Inflammatory macrophage treated with lipopolysaccharide for 4 hours (primary cell): ENCODE results near the gene IZUMO4.

Source experiments
- DNase-seq: peaks from one replicate; pipeline ENCODE4 v3.0.0-alpha.2; 2020

The IZUMO4 gene, protein sequence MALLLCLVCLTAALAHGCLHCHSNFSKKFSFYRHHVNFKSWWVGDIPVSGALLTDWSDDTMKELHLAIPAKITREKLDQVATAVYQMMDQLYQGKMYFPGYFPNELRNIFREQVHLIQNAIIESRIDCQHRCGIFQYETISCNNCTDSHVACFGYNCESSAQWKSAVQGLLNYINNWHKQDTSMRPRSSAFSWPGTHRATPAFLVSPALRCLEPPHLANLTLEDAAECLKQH

DNA sequence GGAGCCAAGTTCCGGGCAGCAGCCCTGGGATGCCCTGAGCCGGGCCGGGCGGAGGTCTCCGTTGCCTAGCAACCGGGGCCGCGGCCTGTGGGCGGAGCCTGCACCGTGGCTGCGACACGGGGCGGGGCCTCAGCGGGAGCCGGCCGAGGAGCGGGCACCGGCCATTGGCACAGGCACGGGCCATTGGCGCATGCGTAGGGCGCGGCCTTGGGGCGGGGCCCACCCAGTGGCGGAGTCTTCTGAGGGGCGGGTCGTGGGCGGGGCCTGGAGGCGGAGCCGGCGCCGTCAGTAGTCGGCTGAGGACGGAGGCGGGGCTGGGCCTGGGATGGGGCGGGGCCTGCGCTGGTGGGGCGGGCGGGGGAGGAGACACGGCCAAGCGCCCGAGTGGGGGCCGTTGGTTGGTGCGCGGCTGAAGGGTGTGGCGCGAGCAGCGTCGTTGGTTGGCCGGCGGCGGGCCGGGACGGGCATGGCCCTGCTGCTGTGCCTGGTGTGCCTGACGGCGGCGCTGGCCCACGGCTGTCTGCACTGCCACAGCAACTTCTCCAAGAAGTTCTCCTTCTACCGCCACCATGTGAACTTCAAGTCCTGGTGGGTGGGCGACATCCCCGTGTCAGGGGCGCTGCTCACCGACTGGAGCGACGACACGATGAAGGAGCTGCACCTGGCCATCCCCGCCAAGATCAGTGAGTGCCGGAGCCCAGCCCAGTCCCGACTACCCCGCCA is at the start of gene IZUMO4:
IZUMO4 (plus strand) TSS at position 436 of the 723 bp plus-strand sequence; CDS start at position 467, 31 bp downstream.
- peak; percentile 98 for DNase-seq

DNA sequence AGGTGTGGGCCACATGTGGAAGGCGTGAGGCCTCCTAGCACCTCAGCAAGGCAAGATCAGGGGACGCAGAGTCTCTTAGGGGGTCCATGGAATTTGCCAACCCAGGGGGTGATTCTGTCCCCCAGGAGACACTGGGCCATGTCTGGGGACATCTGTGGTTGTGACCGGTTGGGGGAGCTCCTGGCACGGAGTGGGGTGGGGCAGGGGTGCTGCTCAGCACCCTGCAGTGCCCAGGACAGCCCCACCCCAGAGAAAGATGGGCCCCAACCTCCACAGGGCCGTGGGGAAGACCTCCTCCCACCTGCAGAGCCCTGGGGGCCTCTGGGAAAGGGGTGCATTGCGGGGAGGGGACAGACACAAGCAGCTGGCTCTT is 49.7 kb upstream of the IZUMO4 start:
- no peak for DNase-seq

DNA sequence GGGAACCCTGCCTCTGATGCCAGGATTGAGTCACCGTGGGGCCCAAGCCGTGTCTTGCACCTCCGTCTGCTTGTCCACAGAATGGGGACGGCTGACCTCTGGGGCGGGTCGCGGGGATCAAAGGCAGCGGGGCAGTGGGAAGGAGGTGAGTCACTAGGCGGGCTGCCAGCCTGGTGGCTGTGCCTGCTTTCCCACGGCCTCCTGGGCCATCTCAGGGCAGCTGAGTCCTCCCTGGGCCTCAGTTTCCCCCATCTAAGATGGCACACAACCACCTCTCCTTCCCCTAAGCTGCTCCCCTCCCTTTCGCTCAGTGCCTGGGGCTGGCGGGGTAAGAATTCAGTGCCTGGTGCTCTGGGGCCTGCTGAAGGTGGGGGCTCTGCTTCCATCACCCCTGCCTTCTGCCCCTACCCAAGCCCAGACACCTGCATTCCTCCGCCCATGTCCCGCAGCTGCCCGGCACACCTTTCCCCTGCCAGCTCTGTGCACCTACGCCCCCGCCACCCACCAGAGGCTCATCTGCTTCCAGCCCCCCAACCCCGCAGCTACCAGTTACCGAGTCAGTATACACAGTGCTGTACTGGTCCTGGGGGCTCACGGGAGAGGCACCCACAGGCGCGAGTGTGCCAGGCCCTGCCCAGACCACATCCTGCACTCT is 49.1 kb upstream of the IZUMO4 start:
- DNase-seq, result no peak

DNA sequence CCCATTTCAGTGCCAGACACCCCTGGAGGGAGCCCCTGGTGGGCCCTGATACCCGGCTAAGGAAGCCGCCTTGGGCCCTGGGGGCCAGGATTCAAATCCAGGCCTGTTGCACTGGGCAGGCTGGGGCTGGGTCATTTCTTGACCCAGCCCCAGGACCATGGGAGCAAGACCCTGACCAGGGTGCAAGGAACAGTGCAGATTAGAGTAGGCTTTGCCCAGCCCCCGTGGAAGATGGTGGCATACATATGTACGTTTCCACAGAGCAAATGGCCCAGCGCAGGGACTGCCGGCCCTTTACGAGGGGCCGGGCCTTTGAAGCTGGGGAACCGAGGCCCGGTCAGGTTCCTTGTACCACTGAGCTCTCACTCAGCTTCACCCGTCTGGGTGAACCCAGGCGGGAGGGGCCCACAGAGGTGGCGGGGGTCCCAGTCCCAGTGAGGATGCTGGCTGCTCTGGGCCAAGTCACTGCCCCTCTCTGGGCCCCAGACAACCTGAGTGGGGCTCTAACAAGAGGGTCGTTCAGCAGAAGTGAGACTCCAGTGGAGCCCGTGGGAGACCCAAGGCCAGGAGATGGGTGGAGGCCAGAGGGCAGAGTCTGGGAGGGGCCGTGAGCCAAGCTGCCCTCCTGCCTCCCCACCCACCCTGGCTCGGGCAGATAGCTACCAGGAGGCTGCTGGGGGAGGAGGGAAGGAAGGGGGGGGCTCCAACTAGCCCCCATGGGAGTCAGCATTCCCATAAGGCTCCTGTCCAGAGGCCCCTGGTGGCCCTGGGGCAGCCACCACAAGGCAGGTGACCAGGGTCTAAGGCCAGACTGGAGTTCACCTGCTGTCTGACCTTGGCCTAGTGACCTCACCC is 48.4 kb upstream of the IZUMO4 start:
- DNase-seq, result no peak

DNA sequence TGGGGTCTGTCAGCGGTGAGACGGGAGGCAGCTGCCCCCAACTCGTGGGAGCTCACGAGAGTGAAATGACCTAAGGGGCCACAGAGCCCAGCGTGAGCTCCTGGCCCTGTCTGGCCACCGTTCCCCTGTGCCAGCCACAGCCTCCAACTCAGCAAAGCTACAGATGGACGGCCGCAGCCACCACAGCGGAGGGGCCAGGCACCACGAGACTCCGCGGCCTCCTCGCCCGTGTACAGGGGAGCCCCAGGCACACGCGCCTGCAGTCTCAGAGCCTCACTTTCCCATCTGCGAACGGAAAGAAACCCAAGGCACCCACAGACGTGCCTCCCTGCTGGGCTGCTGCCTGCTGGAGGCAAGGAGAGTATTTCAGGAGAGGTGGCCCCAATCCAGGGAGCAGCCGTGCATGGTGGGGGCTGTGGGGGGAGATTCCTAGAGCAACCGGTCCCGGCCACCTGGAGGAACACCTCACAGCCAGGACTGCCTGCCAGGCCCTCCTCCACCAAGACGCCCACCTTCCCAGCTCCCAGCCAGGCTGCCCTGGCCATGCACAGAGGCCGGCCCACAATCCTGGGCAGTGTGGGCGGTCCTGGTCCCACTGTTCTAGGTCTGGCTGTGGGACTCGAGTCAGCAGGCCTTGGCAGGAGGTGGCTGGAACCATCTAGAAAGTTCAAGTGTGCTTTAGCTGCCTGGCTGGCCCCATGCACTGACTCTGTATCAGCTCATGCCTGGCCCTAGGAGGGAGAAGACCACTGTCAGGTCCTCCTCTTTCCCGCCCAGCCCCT is 47.6 kb upstream of the IZUMO4 start:
- no peak for DNase-seq

DNA sequence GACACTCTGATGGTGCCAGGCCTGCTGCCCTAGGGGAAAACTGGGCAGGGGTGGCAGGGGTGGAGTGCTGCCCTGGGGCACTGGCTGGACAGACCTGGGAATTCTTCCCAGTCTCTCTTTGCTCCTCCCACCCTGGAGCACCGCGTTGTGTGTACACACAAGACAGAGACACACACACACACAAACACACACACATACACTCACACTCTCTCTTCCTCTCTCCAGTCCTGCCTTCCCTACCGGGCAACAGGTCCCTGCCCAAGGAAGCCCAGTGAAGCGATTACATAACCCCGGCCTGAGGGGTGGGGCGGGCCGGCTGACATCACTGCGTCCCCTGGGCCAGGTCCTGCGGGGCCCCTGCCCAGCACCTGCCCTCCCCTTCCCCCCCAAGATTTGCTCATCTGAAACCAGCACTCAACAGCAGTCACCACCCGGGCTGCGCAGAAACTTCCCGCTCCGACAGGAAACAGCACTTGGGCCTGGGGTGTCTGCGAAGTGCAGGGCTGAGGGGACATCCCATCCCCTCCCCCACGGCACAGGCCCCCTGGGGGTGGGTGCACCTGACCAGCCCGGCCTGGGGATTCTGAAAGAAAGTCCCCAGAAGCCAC is 46.9 kb upstream of the IZUMO4 start:
- peak; percentile 76 for DNase-seq

DNA sequence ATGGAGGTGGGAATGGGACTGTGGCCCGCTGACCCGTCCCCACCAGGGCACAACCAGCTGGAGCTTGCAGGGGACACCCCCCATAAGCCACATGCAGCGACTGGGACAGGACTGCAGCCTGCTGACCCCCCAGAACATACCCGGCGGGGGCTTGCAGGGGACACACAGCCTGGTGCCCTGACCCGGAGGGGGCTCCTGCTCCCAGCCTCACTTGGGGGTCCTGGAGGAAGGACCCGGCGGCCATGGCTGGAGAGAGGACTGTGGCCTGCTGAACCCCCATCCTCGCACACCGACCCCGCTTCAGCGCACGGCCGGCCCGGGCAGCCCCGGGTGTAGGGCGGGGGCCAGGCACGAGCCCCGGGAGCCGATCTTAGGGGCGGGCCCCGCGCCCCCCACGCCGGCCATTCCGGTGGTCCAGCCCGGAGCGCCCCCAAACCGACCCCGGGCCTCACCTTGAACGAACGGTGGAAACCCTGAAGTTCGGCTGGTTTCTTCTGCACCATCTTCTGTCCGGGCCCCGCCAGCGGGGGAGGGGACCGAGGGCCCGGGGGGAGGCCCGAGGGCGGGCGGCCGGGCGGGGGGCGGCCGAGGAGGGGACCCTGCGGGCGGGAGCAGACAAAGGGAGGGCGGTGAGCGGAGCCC is 46.2 kb upstream of the IZUMO4 start:
- DNase-seq, result no peak

DNA sequence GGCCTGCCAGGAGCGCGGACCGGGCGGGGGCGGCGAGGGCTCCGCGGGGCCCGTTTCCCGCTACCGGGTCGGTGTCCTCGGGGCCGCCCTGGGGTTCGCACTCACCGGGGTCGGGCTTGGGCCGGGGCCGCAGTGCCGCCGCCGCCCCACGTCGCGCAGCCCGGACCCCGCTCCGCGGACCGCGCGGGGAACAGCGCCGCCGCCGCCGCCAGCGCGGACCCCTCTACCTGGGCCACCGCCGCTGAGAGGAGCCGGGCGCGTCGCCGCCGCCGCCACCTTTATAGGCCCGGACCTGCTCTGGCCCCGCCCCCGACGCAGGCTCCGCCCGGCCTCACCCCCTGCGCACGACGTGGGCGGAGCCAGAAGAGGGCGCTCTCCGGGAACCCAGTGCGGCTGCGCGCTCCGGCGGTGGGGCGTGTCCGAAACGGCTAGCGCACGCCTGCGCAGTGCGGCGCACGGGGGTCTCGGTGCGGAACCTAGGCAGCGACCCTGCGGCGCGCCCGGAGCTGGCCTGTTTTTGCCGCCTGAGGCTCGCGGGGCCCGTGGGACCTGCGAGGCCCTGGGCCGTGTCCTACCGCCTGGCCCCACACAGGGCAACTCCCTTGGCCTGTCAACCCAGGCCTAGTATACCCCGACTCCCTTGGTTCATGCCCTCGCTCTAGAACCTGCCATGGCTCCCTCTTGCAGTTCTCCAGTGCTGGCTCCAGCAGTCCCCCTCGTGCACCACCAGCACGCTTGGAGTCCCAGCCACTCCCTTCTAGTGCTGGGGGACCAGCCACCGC is 45.5 kb upstream of the IZUMO4 start, which contains the start of gene MKNK2:
MKNK2 (minus strand) TSS at position 254 of the 782 bp plus-strand sequence. CDS start 393 bp downstream, outside the sequence.
- peak; percentile 92 for DNase-seq

DNA sequence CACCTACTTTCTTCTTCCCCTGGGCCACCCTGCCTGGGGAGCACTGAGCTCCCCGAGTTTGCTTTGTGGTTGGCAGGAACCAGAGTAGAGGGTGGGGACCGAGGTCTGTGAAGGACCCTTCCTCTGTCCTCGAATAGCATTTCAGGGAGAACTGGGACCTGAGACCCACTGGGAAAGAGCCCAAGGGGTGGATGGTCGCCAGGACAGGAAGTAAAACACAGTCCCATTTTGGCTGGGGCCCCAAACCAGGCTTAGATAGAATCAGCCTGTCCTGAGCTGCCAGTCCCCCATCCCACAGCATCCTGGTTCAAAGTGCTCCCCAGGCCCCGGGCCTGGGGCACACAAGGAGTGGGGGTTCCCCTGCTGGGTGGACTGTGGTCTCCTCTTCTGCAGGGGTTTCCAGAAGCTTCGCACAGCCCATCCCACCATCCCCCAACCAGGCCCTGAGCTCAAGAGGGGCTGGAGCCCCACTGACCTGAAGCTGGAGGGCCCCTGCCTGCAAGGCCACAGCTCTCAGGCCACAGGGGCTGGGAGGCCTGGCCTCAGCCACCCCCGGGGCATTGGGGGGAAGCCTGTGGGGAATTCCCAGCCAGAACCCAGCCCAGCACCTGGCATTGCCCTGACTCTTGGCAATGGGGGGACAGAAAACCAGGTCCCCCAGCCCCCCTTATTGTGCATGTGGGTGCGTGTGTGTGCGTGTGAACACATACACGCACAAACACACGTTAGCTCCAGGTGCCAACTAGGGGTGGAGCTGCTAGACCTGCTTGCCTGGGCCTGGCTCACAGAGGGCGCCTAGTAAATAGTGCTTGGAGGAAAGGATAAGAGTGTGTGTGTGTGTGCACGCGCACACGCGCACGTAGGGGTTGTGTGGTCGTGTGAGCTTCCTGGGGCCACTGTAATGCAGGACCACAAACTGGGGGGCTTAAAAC is 44.7 kb upstream of the IZUMO4 start:
- no peak for DNase-seq

DNA sequence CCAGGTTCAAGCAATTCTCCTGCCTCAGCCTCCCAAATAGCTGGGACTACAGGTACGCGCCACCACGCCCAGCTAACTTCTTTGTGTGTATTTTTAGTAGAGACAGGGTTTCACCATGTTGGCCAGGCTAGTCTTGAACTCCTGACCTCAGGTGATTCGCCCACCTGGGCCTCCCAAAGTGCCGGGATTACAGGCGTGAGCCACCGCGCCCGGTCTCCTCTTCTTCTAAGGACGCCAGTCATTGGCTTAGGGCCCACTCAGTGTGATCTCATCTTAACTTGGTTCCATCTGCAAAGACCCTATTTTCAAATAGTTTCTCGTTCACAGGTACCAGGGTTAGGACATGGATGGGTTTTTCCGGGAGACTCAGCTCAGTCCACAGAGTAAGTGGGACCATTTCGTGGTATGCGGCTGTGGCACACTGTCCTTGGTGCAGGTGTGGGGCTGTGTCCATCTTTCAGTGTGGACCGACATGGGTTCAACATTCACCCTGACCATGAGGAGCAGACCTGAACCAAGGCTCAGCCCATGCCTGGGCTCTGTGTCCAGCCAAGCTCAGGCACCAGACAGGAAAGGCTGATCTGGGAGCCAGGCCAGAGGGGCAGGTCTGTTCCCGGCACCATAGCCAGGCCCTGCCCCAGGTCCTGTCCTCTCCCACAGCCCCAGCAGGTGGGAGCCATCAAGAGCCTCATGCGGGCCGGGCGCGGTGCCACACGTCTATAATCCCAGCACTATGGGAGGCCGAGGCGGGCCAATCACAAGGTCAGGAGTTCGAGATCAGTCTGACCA is 42.9 kb upstream of the IZUMO4 start:
- no peak for DNase-seq

DNA sequence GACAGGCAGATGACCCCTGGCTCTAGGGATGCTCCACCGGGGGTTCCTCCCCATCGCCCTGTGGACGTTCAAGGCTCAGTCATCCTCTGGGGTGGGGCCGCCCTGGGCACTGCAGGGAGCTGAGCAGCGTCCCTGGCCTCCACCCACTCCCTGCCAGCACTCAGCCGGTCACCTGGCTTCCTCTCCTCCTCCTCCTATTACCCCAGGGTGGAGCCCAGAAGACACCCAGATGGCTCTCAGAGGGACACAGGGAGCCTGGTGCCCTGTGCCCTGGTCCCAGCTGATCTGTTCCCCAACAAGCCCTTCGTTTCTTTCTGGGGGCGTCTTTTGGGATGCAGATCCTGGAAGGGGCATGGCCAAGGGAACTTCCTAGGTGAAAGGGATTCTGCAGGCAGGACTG is 42.0 kb upstream of the IZUMO4 start:
- no peak for DNase-seq

DNA sequence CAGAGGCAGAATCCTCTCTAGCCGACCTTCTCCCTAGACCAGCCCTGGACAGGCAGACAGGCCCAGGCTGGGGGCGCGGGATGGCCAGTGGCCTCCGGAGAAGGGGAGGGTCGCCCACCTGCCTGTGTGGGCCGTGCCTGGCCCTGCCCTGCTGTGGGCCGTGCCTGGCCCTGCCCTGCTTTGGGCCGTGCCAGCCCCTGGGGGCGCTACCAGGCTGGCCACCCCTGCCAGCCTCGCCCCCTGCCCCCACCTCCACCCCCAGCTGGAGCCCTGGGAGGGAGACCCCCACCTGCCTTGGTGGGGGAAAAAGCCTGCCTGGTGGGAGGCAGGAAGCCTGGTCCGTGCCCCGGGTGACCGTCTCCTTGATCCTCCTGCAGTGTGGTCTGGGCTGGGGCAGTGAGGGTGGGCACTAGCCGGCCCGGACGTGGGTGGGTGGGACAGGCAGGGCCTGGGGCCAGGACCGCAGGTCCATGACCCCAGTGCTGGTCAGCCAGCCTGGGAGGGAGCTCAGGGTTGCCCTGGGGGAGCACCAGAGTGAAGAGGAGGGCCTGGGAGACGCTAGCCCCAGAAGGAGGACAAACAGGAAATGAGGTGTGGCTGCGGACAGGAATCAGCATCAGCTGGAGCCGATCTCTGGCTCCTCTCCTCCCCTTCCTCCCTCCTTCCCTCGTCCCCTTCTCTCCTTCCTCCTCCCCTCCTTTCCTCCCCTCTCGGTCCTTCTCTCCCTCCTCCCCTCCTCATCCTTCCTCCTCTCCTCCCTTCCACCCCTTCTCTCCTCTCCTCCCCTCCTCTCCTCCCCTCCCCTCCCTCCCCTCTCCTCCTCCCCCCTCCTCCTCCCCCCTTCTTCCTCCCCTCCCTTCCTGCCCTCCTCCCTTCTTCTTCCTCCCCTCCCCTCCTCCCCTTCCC is 40.5 kb upstream of the IZUMO4 start:
- no peak for DNase-seq

DNA sequence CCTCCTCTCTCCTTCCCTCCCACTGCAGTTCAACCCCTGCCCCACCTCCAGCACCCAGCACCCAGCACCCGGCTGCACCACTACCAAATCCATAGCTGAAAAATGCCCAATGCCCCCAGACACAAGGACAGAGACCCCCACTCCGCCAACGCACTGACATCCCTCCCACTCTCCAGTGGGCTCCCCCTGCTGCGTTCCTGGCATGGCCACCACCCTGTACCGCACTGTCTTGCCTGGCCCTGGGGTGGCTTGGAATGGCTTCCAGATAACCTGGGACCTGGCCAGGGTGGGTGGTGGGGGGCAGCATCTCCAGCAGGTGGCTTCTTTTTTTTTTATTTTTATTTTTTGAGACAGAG is 39.9 kb upstream of the IZUMO4 start:
- DNase-seq, result no peak

DNA sequence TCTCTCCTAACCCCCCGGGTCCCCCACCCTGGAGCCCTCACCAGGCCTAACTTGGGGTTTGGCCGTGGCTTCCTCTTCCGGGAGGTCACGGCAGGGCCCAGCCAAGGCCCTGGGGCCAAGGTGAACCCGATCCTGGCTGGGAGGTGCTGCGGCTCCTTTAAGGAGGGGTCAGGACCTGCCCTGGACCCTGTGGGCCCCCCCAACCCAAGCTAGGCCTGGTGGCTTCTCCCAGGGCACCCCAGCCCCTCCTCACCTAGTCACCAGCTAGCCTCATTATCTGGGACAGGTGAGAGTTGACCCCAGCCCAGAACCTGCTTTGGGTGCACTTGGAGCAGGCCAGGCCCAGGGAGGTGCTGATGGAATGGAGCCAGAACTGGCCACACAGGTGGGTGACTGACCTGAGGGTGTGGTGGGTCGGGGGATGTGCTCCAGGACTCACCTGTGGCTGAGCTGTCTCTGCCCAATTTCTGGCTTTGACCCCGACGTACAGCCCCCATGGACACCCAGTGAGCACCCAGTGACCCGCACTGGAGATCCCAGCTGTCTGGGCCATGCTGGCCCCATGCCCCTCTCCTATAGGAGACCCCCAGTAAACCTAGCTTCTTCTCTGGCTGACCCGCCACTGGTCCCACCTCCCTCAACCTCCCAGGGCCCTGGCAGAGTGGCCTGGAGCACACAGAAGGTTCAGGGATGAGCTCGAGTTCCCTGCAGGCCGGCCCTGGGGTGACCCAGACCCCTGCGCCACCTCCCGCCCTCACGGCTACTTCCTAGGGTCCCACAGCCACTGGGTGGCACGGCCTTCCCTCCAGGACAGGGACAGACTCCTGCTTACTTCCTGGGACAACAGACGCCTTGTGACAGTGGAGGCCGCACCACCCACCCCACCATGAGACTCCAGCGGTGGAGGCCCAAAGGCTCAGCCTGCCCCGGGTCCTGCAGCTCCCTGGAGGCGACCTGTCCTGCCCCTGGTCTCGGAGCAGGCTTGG is 38.9 kb upstream of the IZUMO4 start:
- DNase-seq, result no peak

DNA sequence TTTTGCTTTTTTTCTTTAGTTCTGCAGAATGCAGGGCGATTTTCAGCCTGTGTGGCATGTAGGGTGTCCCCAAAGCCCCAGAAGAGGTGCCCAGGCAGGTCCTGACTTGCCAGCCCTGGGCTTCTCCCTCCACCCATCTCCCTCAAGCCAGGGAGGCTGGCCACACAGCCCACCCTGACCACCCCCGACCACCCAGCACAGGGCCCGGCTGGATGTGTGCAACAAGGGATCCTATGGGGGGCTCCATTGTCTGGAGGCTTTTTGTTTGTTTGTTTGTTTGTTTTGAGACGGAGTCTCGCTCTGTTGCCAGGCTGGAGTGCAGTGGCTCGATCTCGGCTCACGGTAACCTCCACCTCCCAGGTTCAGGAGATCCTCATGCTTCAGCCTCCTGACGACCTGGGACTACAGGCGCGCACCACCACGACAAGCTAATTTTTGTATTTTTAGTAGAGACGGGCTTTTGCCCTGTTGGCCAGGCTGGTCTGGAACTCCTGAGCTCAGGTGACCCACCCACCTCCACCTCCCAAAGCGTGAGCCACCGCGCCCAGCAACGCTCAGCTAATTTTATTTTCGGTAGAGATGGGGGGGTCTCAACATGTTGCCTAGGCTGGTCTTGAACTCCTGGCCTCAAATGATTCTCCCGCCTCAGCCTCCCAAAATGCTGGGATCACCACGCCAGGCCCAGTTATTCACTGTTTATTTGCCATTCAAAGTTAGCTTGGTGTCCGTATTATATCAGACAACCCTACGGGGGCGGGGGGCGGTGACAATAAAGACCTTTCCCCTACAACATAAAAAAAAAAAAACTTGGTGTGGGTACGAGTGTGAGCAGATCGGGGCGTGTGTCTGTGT is 37.9 kb upstream of the IZUMO4 start:
- DNase-seq, result no peak
